ENCODE measurements around the gene DPEP2.
"Not testable (repeated sequence)": the region's sequence is repeated elsewhere in the genome, so short reads cannot be mapped to it uniquely, and the experiment has no call there.

DPEP2 gene, protein sequence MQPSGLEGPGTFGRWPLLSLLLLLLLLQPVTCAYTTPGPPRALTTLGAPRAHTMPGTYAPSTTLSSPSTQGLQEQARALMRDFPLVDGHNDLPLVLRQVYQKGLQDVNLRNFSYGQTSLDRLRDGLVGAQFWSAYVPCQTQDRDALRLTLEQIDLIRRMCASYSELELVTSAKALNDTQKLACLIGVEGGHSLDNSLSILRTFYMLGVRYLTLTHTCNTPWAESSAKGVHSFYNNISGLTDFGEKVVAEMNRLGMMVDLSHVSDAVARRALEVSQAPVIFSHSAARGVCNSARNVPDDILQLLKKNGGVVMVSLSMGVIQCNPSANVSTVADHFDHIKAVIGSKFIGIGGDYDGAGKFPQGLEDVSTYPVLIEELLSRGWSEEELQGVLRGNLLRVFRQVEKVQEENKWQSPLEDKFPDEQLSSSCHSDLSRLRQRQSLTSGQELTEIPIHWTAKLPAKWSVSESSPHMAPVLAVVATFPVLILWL

GRCh38 chr16:67998779-67999688 is at the start of gene DPEP2:
Gene DPEP2 (minus strand): TSS chr16:67999484. CDS start chr16:67993212, 6,272 bp downstream.
- DNase-seq: peak; percentile 59

DNA sequence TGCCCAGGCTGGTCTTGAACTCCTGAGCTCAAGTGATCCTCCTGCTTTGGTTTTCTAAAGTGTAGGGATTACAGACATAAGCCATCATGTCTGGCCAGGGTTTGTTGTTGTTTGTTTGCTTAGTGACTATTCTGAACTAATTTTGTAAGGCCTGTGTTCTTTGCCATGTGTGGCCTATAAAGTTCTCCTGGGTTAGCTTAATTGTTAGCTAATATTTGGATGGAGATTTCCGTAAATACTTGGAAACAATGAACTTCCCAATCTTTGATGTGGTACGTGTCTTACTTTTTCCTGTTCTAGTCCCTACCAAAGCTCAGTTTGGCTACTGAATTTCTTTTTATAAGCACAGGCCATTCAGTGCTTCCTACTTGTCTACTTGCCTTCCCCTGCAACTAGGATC is 48.7 kb upstream of the DPEP2 start:
- DNase-seq: no peak

GRCh38 chr16:68046106-68046505 is 46.8 kb upstream of the DPEP2 start:
- no peak for DNase-seq

DNA sequence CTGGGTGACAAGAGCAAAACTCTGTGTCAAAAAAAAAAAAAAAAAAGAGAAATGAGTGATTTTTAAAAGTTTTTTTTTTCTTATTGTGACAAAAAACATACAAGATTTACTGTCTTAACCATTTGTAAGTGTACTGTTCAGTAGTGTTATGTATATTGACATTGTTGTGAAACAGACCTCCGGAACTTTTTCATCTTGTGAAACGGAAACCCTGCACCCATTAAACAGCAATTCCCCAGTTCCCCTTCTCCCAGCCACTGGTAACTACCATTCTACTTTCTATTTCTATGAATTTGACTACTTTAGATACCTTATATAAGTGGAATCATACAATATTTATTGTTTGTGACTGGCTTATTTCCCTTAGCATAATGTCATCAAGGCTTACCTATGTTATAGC is 42.5 kb upstream of the DPEP2 start:
- DNase-seq: no peak

DNA sequence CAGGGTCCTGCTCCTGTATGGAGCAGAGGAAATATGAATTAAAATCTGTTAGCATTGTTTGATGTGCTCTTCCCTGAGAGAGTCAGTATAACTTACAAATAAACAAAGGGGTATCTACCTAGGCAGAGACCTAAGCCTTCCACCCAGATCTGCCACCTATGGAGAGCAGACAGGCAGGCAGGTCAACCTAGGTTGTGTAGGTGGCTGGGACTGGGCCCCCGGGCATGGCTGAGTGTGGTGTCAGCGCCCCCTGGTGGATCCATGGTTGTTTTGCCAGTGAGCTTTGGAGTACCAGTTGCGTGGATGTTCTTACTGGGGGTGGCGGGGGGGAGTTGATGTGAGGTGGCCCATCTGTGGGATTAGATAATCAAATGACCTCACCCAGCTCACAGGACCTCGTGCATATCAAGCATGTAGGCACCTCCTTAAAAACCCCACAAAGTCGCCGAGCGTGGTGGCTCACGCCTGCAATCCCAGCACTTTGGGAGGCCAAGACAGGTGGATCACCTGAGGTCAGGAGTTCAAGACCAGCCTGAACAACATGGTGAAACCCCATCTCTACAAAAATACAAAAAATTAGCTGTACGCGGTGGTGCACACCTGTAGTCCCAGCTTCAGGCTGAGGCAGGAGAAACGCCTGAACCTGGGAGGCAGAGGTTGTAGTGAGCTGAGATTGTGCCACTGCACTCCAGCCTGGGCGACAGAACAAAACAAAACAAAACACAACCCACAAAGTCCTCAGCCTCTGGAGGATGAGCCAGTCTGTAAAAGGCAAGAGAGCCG is 41.4 kb upstream of the DPEP2 start:
- DNase-seq: peak; percentile 90

GRCh38 chr16:68037841-68038597 is 38.7 kb upstream of the DPEP2 start:
- no peak for DNase-seq

DNA sequence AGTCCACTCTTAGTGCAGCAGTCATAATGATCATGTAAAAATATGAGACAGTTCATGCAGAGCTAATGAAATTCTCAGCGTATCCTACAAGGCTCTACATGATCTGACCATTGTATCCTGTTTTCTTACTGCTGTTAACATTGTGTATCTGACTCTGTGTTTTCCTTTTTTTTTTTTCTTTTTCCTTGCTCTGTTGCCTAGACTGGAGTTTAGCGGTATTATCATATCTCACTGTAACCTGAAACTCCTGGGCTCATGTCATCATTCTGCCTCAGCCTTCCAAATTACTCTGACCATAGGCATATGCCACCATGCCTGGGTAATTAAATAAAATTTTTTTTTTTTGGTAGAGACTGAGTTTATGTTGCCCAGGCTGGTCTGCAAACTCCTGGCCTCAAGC is 35.9 kb upstream of the DPEP2 start:
- no peak for DNase-seq

DNA sequence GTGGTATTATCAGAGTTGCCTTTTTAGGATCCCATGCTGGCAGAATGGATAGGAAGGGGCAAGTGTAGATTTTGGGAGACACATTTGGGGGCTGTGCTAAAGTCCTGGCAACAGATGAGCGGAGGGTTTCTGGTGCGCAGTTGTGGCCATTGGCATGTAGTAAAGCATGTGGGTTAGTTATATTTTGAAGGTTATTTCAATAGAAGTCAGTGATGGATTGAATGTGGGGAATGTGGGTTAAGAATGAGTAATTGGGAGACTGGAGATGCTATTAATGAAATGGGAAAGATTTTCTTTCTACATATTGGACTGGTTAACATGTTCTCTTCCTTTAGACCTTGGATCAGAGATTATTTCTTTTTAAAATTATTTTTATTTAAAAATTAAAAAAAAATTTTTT is 33.8 kb upstream of the DPEP2 start:
- no peak for DNase-seq

- peak; percentile 8 for DNase-seq
These were observed 32.7 kb upstream of the DPEP2 start for GRCh38 chr16:68031951-68032350.

DNA sequence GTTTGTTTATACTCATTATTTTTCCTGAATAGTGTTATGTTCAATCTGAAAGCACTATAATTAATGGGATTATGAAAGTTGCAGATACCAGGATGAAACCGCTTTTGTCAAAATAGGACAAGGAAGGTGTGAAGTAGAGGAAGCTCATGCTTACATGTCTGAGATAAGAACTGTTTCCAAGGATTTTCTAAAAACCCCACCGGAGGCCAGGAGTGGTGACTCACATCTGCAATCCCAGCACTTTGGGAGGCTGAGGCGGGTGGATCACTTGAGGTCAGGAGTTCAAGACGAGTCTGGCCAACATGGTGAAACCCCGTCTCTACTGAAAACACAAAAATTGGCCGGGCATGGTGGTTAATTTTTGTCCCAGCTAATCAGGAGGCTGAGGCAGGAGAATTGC is 30.8 kb upstream of the DPEP2 start:
- DNase-seq: not testable (repeated sequence)

DNA sequence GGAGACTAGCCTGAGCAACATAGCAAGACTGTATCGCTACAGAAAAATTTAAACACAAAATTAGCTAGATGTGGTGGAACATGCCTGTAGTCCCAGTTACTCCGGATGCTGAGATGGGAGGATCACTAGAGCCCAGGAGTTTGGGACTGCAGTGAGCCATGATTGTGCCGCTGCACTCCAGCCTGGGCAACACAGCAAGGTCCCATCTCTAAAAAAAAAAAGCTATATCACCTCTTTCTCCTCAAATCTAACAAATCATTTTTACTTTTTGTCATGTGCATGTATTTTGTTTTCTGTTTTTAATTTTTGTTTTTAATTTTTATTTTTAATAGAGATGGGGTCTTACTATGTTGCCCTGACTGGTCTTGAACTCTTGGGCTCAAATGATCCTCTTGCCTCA is 29.7 kb upstream of the DPEP2 start:
- DNase-seq: no peak

DNA sequence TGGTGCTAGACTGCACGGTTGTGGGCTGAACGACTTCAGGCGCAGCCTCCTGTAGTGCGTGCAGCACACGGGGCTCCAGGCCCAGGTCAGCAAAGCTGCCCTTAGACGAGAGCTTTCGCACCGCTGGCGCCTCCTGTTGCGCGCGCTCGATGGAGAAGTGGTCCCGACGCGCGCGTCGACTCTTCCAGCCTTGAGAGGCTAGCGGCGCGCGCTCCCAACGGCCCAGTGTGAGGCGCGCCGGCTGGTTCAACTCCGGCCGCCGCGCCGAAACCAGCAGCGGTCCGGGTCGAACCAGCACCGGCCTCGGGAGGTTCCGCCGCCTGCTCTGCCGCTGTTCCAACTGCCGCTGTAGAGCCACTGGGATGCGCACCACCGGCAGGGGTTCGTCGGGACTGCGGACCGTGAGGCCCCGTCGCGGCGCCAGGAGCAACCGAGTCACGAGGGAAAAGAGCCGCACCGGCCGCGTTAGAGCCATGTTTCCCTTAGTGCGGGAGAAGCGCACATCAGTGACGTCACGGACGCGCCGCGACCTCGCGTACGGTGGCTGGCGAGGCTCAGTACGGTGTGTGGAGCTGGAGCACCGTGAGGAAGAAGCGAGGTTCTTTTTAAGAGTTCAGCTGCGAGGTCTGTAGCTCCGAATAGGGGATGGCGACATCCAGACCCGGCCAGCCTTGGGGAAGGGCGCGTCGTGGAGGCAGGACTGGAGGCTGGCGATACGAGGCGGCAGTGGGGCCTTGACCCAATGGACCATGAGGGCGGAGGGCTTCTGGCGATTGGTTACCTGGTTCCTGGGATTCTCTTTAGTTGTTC is 23.6 kb upstream of the DPEP2 start, which contains the start of the genes DDX28 and DUS2:
Gene DDX28, minus strand, starts transcription at position 505 of the 810 bp plus-strand sequence. Its CDS starts 30 bp downstream, at position 475.
Gene DUS2, plus strand, starts transcription at position 557 of the 810 bp plus-strand sequence. CDS start 14,740 bp downstream, outside the sequence.
- DNase-seq: peak; percentile 93

DNA sequence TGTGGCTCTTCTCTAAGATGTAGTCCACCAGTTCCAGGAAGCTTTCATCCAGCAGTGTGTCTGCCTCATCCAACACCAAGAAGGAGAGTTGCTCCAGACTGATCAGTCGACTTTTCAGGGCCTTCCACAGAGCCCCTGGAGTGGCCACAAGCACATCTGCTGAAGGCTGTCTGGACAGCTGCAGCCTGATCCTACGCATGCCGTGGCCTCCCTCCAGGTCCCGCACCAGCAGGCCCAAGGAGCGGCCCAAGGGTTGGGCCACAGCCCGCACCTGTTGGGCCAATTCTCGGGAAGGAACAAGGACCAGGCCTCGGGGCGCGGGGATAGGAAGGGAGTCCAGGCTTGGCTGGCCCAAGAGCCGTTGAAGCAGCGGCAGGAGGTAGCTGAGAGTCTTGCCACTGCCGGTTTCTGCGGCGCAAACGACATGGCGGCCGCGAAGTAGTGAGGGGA is 23.0 kb upstream of the DPEP2 start:
- no peak for DNase-seq

DNA sequence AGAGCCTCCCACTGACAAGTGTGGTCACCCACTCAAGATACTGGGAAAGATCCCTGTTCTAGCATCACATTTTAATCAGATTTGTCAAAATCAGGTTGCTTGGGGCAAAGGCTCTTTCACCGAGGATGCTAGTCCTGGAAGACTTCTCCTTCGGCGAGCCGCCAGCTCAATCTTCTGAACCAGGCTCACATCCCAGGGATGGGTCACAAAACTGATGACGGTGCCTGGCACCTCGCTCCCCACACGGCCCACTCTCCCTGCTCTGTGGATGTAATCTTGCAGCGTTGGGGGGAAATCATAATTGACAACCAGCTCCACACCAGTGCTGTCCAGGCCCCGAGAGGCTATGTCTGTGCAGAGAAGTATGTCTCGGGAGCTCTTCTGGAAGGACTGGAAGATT is 22.2 kb upstream of the DPEP2 start:
- no peak for DNase-seq

DNA sequence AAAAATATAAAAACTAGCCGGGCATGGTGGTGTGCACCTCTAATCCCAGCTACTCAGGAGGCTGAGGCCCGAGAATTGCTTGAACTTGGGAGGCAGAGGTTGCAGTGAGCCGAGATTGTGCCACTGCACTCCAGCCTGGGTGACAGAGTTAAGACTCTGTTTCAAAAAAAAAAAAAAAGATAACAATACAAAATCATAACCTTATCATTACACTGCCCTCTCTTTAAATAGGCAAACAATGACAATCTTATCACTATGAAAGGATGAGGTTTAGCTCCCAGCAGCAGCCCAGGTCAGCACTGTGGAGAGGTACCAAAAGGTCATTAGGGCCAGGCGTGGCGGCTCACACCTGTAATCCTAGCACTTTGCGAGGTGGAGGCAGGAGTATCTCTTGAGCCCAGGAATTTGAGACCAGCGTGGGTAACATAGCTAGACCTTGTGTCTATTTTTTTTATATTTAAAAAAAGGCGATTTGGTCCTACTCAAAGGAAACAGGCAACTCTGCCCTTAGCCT is 19.9 kb upstream of the DPEP2 start:
- no peak for DNase-seq

GRCh38 chr16:68015681-68016080 is 16.4 kb upstream of the DPEP2 start, which contains the start of gene DPEP2NB:
Gene DPEP2NB (minus strand): TSS chr16:68015911. CDS start chr16:68015770, 141 bp downstream.
- no peak for DNase-seq

GRCh38 chr16:68013440-68013839 is 14.2 kb upstream of the DPEP2 start:
- DNase-seq: no peak

GRCh38 chr16:68009872-68010271 is 10.6 kb upstream of the DPEP2 start:
- DNase-seq: not testable (repeated sequence)

DNA sequence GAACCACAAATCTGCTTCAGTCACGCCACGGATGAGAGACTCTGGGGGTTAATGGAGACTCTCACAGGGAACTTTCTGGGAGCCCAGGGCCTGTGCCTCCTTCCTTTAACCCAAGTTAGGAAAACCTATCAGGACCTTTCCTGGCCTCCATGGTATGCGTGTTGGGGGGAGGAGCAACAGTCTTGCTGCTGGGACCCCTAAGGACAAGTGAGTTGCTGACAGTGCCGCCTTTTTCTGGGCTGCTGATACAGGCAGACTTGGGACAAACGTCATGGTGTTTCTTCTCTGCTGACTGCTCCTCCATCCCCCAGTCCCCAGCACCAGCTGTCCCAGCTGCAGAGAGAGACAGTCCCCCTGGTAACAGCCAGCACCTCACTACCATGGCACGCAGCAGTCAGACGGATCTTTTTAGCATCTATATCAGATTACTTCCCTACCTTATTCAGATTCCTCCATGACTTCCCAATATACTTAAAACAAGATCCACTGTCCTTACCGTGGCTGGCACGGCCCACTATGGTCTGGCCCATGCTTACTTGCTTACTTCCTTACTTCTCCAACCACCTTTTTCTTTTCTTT is 10.0 kb upstream of the DPEP2 start:
- DNase-seq: no peak

GRCh38 chr16:68005786-68006286 is 6.6 kb upstream of the DPEP2 start:
- no peak for DNase-seq

All from stimulated activated CD4-positive, alpha-beta T cell treated with anti-CD3 and anti-CD28 coated beads, Interleukin-1b, Interleukin-23, amount 100 ng/mL, for 48 hours (primary cell).